NCI-H146 treated with DMSO at 0.1 percent for 48 hours (cell line): ENCODE results near the gene NEK1.

Experiments used
- DNase-seq: peaks from one replicate; lab custom pipeline; 2025; ENCODE audit not compliant: unreplicated experiment; lab: John Stamatoyannopoulos, UW

NEK1 gene, protein sequence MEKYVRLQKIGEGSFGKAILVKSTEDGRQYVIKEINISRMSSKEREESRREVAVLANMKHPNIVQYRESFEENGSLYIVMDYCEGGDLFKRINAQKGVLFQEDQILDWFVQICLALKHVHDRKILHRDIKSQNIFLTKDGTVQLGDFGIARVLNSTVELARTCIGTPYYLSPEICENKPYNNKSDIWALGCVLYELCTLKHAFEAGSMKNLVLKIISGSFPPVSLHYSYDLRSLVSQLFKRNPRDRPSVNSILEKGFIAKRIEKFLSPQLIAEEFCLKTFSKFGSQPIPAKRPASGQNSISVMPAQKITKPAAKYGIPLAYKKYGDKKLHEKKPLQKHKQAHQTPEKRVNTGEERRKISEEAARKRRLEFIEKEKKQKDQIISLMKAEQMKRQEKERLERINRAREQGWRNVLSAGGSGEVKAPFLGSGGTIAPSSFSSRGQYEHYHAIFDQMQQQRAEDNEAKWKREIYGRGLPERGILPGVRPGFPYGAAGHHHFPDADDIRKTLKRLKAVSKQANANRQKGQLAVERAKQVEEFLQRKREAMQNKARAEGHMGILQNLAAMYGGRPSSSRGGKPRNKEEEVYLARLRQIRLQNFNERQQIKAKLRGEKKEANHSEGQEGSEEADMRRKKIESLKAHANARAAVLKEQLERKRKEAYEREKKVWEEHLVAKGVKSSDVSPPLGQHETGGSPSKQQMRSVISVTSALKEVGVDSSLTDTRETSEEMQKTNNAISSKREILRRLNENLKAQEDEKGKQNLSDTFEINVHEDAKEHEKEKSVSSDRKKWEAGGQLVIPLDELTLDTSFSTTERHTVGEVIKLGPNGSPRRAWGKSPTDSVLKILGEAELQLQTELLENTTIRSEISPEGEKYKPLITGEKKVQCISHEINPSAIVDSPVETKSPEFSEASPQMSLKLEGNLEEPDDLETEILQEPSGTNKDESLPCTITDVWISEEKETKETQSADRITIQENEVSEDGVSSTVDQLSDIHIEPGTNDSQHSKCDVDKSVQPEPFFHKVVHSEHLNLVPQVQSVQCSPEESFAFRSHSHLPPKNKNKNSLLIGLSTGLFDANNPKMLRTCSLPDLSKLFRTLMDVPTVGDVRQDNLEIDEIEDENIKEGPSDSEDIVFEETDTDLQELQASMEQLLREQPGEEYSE (N-terminal part only)

DNA sequence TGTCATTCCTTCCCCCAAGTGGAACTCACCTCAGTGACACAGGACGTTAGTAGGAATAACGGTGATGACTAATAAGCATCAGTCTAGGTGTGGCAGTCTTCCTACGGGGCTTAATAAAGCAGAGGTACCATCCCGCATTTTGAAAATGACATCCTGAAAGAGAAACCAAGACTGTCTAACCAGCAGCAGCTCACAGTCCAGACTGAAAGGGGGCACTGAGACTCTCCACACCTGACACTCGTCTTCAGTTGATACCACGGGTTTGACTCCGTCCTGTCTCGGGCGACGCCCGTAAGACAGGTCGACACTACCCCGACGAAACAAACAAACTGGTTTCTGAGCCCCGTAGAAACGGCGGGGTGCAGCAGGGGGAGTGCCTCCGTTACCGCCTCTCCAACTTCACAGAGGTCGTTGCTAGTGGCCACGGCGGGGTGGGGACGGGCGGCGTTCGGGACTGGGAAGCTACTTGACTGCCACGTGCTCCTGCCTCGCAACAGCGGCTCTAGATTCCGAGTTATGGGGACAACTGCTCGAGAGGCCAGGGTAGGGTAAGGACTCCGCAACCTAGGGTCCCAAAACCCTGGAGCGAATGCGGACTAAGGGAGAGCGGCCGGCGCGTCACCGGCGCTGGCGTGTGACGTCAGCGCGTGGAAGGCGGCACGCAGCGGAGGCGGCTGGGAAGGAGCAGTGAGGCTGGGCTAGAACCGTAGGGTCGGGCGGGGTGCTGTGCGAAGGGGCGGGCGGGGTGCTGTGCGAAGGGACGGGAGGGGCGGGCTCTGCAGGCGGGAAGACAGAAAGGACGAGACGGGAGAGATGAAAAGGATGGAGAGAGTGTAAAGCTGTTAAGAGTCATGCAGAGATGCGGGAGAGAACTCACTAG lies at the start of gene NEK1:
Gene NEK1 (minus strand): TSS at position 593 of the 880 bp plus-strand sequence. CDS start 9,953 bp downstream, outside the sequence.
- DNase-seq: peak; percentile 64

DNA sequence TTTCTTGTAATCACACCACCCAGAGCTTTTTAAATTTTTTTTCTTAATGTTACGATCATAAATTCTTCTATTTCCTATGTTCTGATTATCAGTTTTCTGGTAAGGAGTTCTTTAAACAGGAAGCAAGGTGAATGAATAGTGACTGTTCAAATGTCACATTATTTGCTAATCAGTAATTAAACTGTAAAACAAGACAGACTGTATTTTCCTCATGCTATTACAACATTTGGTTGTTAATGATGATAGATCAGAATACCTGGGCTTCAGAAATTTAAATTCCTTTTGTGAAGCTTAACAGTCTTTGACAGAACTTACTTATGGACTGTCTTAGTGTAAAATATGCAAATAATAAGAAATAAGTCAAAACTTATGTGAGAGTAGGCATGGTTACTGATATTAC lies 49.4 kb upstream of the NEK1 start:
- DNase-seq: peak; percentile 21

- DNase-seq: no peak
Observed at GRCh38 chr4:169660929-169661328, 48.5 kb upstream of the NEK1 start.

GRCh38 chr4:169659716-169660670 lies 47.6 kb upstream of the NEK1 start:
- peak; percentile 83 for DNase-seq

DNA sequence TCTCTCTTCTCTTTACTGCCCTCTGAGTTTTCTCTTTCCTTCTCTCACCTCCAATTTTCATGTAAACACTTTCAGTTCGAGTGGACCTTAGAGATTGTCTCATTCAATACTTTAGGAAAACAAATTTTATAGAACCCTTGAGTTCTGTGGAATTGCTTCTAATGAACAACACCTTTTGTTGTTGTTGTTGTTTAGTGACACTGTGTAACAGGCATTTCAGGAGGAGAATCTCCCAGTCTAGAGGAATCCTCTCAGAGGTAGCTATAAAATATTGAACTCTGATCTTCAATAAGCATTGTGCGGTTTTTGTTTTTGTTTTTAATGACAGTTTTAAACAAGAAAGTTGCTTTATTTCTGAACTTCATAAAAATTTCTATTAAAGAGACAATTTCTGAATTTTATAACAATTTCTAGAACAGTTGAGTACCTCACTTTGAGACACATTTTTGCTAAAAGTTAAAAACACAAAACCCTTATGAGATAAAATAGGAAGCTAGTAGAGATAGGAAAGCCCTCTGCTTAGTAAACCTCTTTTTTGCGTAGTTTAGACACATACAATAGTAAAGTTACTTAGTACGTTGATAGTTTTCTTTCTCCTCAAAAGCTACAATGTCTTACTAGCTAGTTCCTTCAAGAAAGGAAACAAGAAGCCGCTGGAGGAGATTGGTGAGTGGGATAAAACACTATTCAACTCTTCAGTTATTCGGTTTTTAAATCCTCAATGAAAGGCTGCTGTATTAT lies 46.8 kb upstream of the NEK1 start:
- DNase-seq: no peak

GRCh38 chr4:169658196-169658595 lies 45.8 kb upstream of the NEK1 start:
- no peak for DNase-seq

DNA sequence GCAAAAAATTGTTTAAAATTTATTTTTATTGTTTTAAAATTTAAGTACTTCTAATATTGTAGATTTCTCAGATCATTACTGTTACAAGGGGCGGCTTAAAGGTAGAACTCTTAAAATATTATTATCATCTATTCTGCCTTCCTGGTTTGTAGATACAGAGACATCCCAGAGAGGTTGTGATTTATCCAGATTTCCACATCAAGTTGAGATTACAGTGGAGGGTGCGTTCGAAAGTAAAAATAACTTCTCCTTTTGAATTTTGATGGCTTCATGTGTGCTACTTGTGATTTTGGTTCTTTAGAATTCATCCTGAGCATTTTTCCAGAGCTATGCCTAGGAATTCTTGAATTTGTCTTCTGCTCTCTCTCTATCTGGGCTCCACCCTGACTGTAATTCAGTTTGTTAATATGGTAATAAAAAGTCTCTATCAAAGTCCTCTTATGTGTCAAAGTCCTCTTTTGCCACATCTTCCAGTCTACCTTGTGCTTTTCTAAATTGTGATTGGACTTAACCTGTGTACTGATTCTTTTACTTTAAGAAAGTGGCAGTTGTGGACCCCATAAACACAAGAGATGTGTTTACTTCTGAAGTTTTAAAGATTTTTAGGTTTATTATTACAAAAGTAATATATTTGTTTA lies 45.2 kb upstream of the NEK1 start:
- no peak for DNase-seq

- no peak for DNase-seq
Observed at GRCh38 chr4:169655401-169655800, 43.0 kb upstream of the NEK1 start.

- no peak for DNase-seq
Observed at GRCh38 chr4:169652535-169652934, 40.2 kb upstream of the NEK1 start.

GRCh38 chr4:169650227-169650936 lies 38.0 kb upstream of the NEK1 start:
- no peak for DNase-seq

- DNase-seq: no peak
Observed at GRCh38 chr4:169649545-169650226, 37.3 kb upstream of the NEK1 start.

DNA sequence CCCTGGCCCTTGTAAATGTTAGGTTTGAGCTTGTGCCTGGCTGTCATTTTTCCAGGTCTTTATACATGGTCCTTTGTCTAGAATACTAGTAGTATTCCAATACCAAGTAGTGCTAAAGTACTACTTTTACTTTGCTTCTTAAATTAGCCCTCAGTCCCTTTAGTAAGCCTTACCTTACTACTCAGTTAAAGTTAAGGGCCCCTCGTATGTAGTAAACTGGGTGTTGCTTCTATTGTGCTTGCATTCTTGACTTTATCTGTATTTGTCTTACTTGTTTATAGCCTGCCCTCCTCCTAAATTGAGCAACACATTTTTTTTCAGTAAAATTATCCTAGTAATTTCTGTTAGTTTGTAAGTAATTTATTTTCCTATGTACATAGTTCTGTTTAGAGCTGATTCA lies 33.2 kb upstream of the NEK1 start:
- no peak for DNase-seq

DNA sequence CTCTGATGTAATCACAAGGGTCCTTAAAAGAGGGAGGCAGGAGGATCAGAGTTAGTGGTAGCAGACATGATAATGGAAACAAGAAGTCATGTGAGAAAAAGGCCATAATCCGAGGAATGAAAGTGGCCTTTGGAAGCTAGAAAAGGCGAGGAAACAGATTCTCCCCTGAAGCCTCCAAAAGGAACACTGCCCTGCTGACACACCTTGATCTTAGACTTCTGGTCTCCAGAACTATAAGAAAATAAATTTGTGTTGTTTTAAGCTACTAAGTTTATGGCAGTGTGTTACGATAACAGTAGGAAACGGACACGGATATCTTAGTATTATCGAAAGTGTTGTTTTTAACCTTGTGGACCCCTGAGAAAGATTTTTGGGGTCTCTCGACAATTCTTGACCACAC lies 32.4 kb upstream of the NEK1 start:
- DNase-seq: no peak

DNA sequence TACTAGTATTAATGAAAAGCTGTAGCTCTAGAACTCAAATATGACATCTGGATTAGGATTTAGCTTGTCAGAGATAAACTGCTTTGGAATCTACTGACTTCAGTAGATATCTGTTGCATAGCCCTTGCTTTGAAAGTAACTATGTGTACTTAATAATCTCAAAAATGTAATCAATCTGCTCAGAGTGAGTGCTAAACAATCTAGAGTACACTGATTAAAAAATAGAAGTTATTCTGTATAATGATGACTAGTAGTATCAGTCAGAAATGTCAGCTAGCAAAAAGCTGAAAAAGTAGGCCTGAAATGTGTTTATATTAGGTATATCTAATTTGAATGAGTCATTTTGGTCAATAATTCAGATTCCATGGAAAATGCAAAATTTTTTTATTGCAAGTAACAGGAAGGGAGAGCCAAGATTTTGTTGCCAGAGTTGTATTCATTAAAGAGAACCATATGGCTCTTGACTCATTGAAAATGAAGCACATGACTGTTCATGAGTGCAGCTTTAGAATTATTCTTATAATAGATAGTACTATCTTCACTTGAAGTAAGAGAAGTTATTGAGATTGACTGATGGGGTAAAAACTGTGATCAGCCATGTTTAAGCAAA lies 28.0 kb upstream of the NEK1 start:
- DNase-seq: no peak

DNA sequence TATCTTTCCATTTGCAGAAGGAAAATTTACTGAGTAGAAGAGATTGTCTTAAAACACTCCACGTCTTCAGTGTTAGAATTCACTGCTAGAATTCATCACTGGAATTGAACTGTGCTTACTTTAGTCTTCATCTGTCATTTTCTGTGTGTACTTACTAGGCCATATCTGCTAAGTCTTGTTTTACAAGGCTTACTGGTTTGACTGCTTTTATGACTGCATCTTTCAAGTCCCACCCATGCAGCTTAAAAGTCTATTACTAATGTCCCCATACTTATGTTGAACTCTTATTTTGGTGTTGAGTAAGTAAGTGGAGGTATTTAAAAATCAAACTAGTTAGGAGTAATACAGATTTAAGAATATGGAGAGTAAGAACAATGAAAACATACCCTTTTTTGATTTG lies 22.6 kb upstream of the NEK1 start:
- no peak for DNase-seq

- no peak for DNase-seq
Observed at GRCh38 chr4:169632896-169633295, 20.5 kb upstream of the NEK1 start.

DNA sequence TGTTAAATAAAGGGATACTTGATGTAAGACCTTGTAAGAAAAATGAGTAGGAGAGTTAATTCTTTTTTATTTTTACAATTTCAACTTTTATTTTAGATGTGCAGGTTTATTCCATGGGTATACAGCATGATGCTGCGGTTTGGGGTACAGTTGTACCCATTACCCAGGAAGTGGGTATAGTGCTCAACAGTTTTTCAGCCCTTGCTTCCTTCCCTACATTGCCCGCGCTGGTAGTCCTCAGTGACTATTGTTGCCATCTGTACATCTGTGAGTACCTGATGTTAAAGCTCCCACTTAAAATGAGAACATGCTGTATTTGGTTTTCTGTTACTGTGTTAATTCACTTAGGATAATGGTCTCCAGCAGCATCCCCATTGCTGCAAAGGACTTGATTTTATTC lies 17.7 kb upstream of the NEK1 start:
- no peak for DNase-seq
